Uterus (tissue), 2 donors: Measurements from ENCODE around the gene PITPNM3.

Experiments used
- POLR2A ChIP-seq, 2 donors: fragments of 450-650 bp; IDR thresholded peaks; one replicate each; pipeline ENCODE4 v1.6.1; 2016; ENCODE audit warnings: antibody characterized with exemption in 2 of 2, mild to moderate bottlenecking in 1 of 2, moderate library complexity in 1 of 2
- TF ChIP-seq, protein P1 (sequence below), 4 experiments: fragments of 200-600 bp in 2 of 4; fragments of 450-650 bp in 2 of 4; sonication (generic) in 2 of 4; IDR thresholded peaks; one replicate each; pipeline ENCODE4 v1.5.1; 2016 to 2019; ENCODE audit warnings: antibody characterized with exemption in 4 of 4, mild to moderate bottlenecking in 2 of 4, moderate library complexity in 1 of 4

DNA sequence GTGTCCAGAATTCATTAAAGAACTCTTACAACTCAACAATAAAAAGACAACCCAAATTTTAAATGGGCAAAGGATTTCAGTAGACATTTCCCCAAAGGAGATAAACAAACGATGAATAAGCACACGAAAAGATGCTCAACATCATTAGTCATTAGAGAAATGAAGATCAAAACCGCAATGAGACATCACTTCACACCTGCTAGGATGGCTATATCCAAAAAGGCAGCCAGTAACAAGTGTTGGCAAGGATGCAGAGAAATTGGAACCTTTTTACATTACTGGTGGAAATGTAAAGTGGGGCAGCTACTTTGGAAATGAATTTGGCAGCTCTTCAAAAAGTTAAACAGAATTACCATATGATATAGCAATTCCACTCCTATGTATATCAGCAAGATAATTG is 42.0 kb downstream of the PITPNM3 start:
- TF ChIP-seq, protein P1, sequence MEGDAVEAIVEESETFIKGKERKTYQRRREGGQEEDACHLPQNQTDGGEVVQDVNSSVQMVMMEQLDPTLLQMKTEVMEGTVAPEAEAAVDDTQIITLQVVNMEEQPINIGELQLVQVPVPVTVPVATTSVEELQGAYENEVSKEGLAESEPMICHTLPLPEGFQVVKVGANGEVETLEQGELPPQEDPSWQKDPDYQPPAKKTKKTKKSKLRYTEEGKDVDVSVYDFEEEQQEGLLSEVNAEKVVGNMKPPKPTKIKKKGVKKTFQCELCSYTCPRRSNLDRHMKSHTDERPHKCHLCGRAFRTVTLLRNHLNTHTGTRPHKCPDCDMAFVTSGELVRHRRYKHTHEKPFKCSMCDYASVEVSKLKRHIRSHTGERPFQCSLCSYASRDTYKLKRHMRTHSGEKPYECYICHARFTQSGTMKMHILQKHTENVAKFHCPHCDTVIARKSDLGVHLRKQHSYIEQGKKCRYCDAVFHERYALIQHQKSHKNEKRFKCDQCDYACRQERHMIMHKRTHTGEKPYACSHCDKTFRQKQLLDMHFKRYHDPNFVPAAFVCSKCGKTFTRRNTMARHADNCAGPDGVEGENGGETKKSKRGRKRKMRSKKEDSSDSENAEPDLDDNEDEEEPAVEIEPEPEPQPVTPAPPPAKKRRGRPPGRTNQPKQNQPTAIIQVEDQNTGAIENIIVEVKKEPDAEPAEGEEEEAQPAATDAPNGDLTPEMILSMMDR (IDR thresholded peaks at IDR 0.05) = no peak
- no peak for TF ChIP-seq POLR2A (IDR thresholded peaks at IDR 0.05)
